Esophagus squamous epithelium (tissue), 4 donors: ENCODE data around the gene GNB1L.

Experiments
- POLR2A ChIP-seq, 4 donors: fragments of 450-650 bp; IDR thresholded peaks; one replicate each; pipeline ENCODE4 v1.6.1; 2017; ENCODE audit warnings: antibody characterized with exemption in 4 of 4, mild to moderate bottlenecking in 4 of 4, moderate library complexity in 3 of 4
- TF ChIP-seq, protein P1 (sequence below), 6 experiments: fragments of 450-650 bp in 4 of 6; fragments of 200-600 bp in 2 of 6; sonication (generic) in 2 of 6; IDR thresholded peaks; one replicate each; pipeline ENCODE4 v1.5.1; 2016 to 2019; ENCODE audit warnings: antibody characterized with exemption in 6 of 6, mild to moderate bottlenecking in 4 of 6, moderate library complexity in 4 of 6

DNA sequence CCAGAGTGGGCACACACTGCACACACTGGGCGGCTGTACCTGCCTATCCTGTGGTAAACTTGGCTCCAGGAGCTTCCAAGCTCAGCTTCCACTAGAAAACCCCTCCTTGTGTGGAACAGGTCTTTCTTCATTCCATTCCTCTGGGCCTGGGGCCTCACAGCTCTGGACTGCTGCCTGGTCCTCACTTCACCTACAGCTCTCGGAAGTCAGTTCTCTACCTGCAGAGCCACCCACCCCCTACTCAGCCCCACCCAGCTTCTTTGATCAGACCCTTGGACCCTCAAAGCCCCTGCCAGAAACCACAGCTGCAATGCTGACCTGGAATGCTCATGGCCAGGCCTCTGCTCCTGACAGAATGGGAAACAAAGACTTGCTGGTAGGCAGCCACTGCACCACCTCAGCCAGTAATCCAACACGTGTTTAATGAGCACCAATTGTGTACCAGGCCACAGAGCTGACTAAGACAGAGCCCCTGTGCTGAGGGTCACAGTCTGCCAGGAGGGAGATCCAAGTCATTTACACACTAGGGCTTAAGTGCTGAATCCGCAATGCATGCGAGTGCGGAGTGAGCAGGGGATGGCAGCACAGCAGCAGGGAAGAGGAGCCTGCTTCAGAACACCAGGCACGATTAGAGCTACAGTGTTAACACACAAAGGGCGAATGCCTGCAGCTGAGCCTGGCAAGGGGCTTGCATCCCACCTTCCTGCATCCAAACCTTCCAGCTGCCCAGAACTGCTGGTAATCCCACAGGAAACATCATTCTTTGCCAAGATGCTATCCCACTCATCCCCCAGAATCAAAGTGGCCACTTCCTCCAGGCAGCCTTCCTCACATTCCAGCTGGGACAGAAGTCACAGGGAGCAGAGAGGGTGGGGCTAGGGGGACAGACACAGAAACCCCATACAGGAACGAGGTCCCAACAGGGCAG lies 4.6 kb downstream of the GNB1L start:
- TF ChIP-seq, protein P1, sequence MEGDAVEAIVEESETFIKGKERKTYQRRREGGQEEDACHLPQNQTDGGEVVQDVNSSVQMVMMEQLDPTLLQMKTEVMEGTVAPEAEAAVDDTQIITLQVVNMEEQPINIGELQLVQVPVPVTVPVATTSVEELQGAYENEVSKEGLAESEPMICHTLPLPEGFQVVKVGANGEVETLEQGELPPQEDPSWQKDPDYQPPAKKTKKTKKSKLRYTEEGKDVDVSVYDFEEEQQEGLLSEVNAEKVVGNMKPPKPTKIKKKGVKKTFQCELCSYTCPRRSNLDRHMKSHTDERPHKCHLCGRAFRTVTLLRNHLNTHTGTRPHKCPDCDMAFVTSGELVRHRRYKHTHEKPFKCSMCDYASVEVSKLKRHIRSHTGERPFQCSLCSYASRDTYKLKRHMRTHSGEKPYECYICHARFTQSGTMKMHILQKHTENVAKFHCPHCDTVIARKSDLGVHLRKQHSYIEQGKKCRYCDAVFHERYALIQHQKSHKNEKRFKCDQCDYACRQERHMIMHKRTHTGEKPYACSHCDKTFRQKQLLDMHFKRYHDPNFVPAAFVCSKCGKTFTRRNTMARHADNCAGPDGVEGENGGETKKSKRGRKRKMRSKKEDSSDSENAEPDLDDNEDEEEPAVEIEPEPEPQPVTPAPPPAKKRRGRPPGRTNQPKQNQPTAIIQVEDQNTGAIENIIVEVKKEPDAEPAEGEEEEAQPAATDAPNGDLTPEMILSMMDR (IDR thresholded peaks at IDR 0.05) = no peak
- TF ChIP-seq POLR2A (IDR thresholded peaks at IDR 0.05) = no peak
